Measurements from ENCODE around the gene MLIP.

Gene MLIP

DNA sequence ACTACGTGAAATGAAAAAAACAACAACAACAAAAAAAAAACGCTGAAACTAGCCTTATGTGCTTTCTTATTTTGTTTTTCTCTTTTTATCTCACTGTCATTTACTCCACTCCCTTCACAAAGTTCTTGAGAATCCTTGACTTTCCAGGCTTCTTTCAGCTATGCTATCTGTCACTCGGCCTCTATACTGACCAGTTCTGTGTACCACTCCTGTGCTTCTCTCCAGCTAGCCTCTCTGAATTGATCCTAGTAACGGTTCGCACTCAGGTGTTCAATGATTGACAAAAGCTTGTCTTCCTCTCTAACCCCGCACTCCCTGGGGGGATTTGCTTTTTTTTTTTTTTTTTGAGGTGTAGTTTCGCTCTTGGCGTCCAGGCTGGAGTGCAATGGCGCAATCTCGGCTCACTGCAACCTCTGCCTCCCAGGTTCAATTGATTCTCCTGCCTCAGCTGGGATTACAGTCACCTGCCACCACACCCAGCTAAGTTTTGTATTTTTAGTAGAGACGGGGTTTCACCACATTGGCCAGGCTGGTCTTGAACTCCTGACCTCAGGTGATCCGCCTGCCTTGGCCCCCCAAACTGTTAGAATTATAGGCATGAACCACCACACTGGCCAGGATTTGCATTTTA lies 31.8 kb downstream of the MLIP start:
- WGBS, result 96% methylated on average over 8 of the region's 12 CpGs
- H2BK5ac ChIP-seq (ENCODE audit: low read depth, low read length, poor library complexity, severe bottlenecking), result no peak overlapping the region

DNA sequence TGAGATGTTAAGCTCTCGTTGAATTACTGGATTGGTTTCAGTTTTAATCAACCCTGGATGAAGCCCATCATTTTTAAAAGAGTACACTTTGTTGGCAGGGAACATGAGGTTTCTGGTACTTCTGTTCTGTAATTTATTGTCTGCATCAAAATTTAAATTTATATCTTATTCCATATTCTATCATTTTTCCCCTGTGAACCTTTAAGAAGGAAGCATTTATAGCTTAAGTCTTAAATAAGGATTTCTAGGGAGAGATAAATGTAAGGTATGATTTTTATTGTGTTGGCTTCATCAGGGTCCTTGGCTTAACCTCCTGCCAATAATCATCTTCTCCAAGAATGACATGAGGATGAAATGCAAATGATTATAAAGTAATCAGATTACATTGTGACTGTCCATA lies 40.6 kb downstream of the MLIP start:
- 67% methylated on average over 1 of the region's 1 CpG for WGBS
- Histone ChIP-seq H2BK120ac (ENCODE audit: low read depth, low read length) (no peak overlapping the region), H3K4me2 (ENCODE audit: low read length, poor library complexity, severe bottlenecking) (no peak overlapping the region), H3K9me3 (ENCODE audit: control insufficient read depth, low read length) (no peaks in the 10 kb centered on the region), H2BK12ac (ENCODE audit: low read length in 2 of 2) (no peak overlapping the region), H4K91ac (ENCODE audit: low read length) (no peak overlapping the region), H3K27ac (ENCODE audit: low read length, poor library complexity, severe bottlenecking) (no peak overlapping the region), H3K18ac (ENCODE audit: low read depth in 1 of 2, low read length in 2 of 2) (no peak overlapping the region), H3K23ac (ENCODE audit: low read length in 2 of 2) (no peak overlapping the region), H2AFZ (ENCODE audit: low read depth, low read length) (no peak overlapping the region), H2BK5ac (ENCODE audit: low read depth, low read length, poor library complexity, severe bottlenecking) (no peak overlapping the region), H3K79me1 (replicated peaks; ENCODE audit: low read length, poor library complexity, severe bottlenecking) (no peaks in the 10 kb centered on the region), H3K4me3 (ENCODE audit: insufficient read depth in 1 of 2, low read depth in 1 of 2, low read length in 2 of 2) (no peak overlapping the region), H3K27me3 (ENCODE audit: control insufficient read depth in 1 of 2, insufficient read depth in 1 of 2, low read length in 2 of 2) (no peaks in the 10 kb centered on the region), H2AK5ac (ENCODE audit: low read length, severe bottlenecking) (no peak overlapping the region), H3K9ac (ENCODE audit: low read length) (no peak overlapping the region), H3K4ac (ENCODE audit: low read depth in 1 of 2, low read length in 2 of 2) (no peak overlapping the region), H3K4me1 (ENCODE audit: control insufficient read depth, insufficient read depth, low read depth, low read length) (no peaks in the 10 kb centered on the region), H3K36me3 (ENCODE audit: control insufficient read depth in 1 of 2, insufficient read depth in 2 of 2, low read depth in 1 of 2, low read length in 2 of 2) (no peaks in the 10 kb centered on the region), H2BK15ac (ENCODE audit: low read depth, poor library complexity, severe bottlenecking) (no peak overlapping the region), H3K14ac (ENCODE audit: low read length in 2 of 2) (no peak overlapping the region), H4K8ac (ENCODE audit: low read length) (no peak overlapping the region)
- DNase-seq, result no peak

More for the DNA sequence above, 31.8 kb downstream of the MLIP start:
- Histone ChIP-seq H3K18ac (ENCODE audit: low read depth in 1 of 2, low read length in 2 of 2) (no peak overlapping the region), H2AFZ (ENCODE audit: low read depth, low read length) (no peak overlapping the region), H3K14ac (ENCODE audit: low read length in 2 of 2) (no peak overlapping the region), H2BK120ac (ENCODE audit: low read depth, low read length) (no peak overlapping the region), H3K79me1 (replicated peaks; ENCODE audit: low read length, poor library complexity, severe bottlenecking) (no peaks in the 10 kb centered on the region), H3K4ac (ENCODE audit: low read depth in 1 of 2, low read length in 2 of 2) (no peak overlapping the region), H3K9ac (ENCODE audit: low read length) (no peak overlapping the region), H3K4me1 (ENCODE audit: control insufficient read depth, insufficient read depth, low read depth, low read length) (no peaks in the 10 kb centered on the region), H3K9me3 (ENCODE audit: control insufficient read depth, low read length) (no peaks in the 10 kb centered on the region), H4K91ac (ENCODE audit: low read length) (no peak overlapping the region), H4K8ac (ENCODE audit: low read length) (no peak overlapping the region), H2BK12ac (ENCODE audit: low read length in 2 of 2) (no peak overlapping the region), H3K27me3 (ENCODE audit: control insufficient read depth in 1 of 2, insufficient read depth in 1 of 2, low read length in 2 of 2) (no peaks in the 10 kb centered on the region), H2BK15ac (ENCODE audit: low read depth, poor library complexity, severe bottlenecking) (no peak overlapping the region), H3K27ac (ENCODE audit: low read length, poor library complexity, severe bottlenecking) (no peak overlapping the region), H3K4me3 (ENCODE audit: insufficient read depth in 1 of 2, low read depth in 1 of 2, low read length in 2 of 2) (no peak overlapping the region), H2AK5ac (ENCODE audit: low read length, severe bottlenecking) (no peak overlapping the region), H3K36me3 (ENCODE audit: control insufficient read depth in 1 of 2, insufficient read depth in 2 of 2, low read depth in 1 of 2, low read length in 2 of 2) (no peaks in the 10 kb centered on the region), H3K4me2 (ENCODE audit: low read length, poor library complexity, severe bottlenecking) (no peak overlapping the region), H3K23ac (ENCODE audit: low read length in 2 of 2) (no peak overlapping the region)
- DNase-seq, result no peak

DNA sequence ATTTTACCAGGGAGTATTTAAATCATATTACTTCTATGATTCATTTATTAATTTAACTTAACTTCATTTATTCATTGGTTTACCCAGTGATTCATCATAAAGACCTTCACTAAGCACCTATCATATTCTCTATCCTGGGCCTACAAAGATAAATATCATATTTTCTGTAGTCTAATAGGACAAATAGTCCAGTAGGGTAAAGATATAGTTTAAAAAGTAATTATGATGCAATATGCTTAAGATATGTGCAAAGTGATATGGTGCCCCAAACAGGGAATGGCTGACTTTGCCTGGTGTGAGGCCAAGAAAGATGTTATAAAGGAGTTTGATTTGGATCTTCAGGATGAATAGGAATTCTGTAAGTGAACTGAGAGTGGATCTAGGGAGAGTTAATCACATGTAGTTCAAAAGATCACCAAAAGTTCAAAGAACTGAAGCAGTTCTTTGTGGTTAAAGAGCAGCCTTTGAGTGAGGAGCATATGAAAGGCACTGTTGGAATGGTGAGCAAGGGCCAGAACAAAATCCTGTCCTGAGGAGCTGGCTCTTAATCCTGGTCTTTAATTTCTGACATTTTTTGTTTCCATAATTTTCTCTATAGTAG lies 45.5 kb downstream of the MLIP start:
- Histone ChIP-seq H4K91ac (ENCODE audit: low read length) (no peak overlapping the region), H3K4me1 (ENCODE audit: control insufficient read depth, insufficient read depth, low read depth, low read length) (no peaks in the 10 kb centered on the region), H3K9me3 (ENCODE audit: control insufficient read depth, low read length) (no peaks in the 10 kb centered on the region), H3K79me1 (replicated peaks; ENCODE audit: low read length, poor library complexity, severe bottlenecking) (no peaks in the 10 kb centered on the region), H3K4me2 (ENCODE audit: low read length, poor library complexity, severe bottlenecking) (no peak overlapping the region), H2AFZ (ENCODE audit: low read depth, low read length) (no peak overlapping the region), H3K18ac (ENCODE audit: low read depth in 1 of 2, low read length in 2 of 2) (no peak overlapping the region), H3K23ac (ENCODE audit: low read length in 2 of 2) (no peak overlapping the region), H2BK5ac (ENCODE audit: low read depth, low read length, poor library complexity, severe bottlenecking) (no peak overlapping the region), H3K27me3 (ENCODE audit: control insufficient read depth in 1 of 2, insufficient read depth in 1 of 2, low read length in 2 of 2) (no peaks in the 10 kb centered on the region), H2BK12ac (ENCODE audit: low read length in 2 of 2) (no peak overlapping the region), H3K9ac (ENCODE audit: low read length) (no peak overlapping the region), H2BK120ac (ENCODE audit: low read depth, low read length) (no peak overlapping the region), H3K27ac (ENCODE audit: low read length, poor library complexity, severe bottlenecking) (no peak overlapping the region), H3K4ac (ENCODE audit: low read depth in 1 of 2, low read length in 2 of 2) (no peak overlapping the region), H3K14ac (ENCODE audit: low read length in 2 of 2) (no peak overlapping the region), H2AK5ac (ENCODE audit: low read length, severe bottlenecking) (no peak overlapping the region), H4K8ac (ENCODE audit: low read length) (no peak overlapping the region), H2BK15ac (ENCODE audit: low read depth, poor library complexity, severe bottlenecking) (no peak overlapping the region), H3K36me3 (ENCODE audit: control insufficient read depth in 1 of 2, insufficient read depth in 2 of 2, low read depth in 1 of 2, low read length in 2 of 2) (no peaks in the 10 kb centered on the region), H3K4me3 (ENCODE audit: insufficient read depth in 1 of 2, low read depth in 1 of 2, low read length in 2 of 2) (no peak overlapping the region)
- no peak for DNase-seq

DNA sequence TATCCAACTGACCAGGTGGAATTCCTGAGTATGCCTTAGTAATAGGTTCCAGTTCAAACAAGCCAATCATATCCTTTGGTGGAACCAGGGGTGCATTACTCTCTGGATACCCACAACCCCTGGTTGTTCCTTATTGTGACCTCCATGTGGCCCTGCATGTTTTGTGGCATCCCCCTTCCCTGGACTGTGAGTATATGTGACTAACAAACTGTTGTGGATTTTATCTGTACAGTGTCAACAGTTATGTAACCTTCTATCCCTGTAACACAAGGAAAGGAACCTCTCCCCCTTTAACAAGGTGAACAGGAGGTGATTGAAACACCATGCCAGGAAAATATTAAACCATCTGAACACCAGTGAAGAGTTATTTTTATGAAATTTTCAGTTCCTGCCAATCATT lies 46.2 kb downstream of the MLIP start:
- H2AFZ ChIP-seq (ENCODE audit: low read depth, low read length), result no peak overlapping the region
- no peak overlapping the region for H2BK15ac ChIP-seq (ENCODE audit: low read depth, poor library complexity, severe bottlenecking)
- H2AK5ac ChIP-seq (ENCODE audit: low read length, severe bottlenecking), result no peak overlapping the region
- no peak overlapping the region for H3K27ac ChIP-seq (ENCODE audit: low read length, poor library complexity, severe bottlenecking)
- no peaks in the 10 kb centered on the region for H3K36me3 ChIP-seq (ENCODE audit: control insufficient read depth in 1 of 2, insufficient read depth in 2 of 2, low read depth in 1 of 2, low read length in 2 of 2)
- no peak overlapping the region for H3K4me3 ChIP-seq (ENCODE audit: insufficient read depth in 1 of 2, low read depth in 1 of 2, low read length in 2 of 2)
- H4K91ac ChIP-seq (ENCODE audit: low read length), result no peak overlapping the region
- no peak overlapping the region for H2BK120ac ChIP-seq (ENCODE audit: low read depth, low read length)
- H3K9ac ChIP-seq (ENCODE audit: low read length), result no peak overlapping the region
- no peak overlapping the region for H4K8ac ChIP-seq (ENCODE audit: low read length)
- H3K4me2 ChIP-seq (ENCODE audit: low read length, poor library complexity, severe bottlenecking), result no peak overlapping the region
- no peak overlapping the region for H3K23ac ChIP-seq (ENCODE audit: low read length in 2 of 2)
- no peak overlapping the region for H3K14ac ChIP-seq (ENCODE audit: low read length in 2 of 2)
- H3K9me3 ChIP-seq (ENCODE audit: control insufficient read depth, low read length), result no peaks in the 10 kb centered on the region
- H3K4me1 ChIP-seq (ENCODE audit: control insufficient read depth, insufficient read depth, low read depth, low read length), result no peaks in the 10 kb centered on the region
- DNase-seq, result no peak
- H3K18ac ChIP-seq (ENCODE audit: low read depth in 1 of 2, low read length in 2 of 2), result no peak overlapping the region
- no peak overlapping the region for H2BK5ac ChIP-seq (ENCODE audit: low read depth, low read length, poor library complexity, severe bottlenecking)
- no peak overlapping the region for H2BK12ac ChIP-seq (ENCODE audit: low read length in 2 of 2)
- no peaks in the 10 kb centered on the region for H3K27me3 ChIP-seq (ENCODE audit: control insufficient read depth in 1 of 2, insufficient read depth in 1 of 2, low read length in 2 of 2)
- no peak overlapping the region for H3K4ac ChIP-seq (ENCODE audit: low read depth in 1 of 2, low read length in 2 of 2)
- no peaks in the 10 kb centered on the region for H3K79me1 ChIP-seq (replicated peaks; ENCODE audit: low read length, poor library complexity, severe bottlenecking)
